ENCODE data around the gene KCNQ1OT1.

KCNQ1OT1 gene

DNA sequence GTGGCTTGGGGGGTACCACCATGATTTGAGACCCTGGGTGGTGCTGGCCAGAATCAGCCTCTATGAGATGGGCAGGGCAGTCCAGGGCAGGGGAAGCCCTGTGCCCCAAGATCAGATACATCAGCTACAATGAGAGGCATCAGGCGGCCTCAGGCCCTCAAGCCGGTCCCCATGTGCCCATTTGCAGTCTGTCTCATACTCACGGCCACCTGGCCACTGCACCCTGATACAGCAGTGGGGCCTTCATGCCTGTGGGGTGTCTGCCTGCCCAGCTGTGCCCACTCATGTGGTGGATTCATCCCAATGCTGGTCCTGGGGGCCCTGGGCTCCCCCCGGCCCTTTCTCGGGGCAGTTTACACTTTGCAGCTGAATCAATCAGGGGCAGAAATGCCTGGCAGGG, 42.4 kb upstream of the KCNQ1OT1 start:
- Histone ChIP-seq H3K27me3 (ENCODE audit: control insufficient read depth, insufficient read depth, low read length) (peaks cover 21% of the 10 kb centered on the region), H3K27ac (ENCODE audit: low read depth, low read length) (no peak overlapping the region), H3K4me1 (ENCODE audit: control insufficient read depth, insufficient read depth, low read length) (peaks cover 4% of the 10 kb centered on the region; the same call in 1 of the 2 replicates)

DNA sequence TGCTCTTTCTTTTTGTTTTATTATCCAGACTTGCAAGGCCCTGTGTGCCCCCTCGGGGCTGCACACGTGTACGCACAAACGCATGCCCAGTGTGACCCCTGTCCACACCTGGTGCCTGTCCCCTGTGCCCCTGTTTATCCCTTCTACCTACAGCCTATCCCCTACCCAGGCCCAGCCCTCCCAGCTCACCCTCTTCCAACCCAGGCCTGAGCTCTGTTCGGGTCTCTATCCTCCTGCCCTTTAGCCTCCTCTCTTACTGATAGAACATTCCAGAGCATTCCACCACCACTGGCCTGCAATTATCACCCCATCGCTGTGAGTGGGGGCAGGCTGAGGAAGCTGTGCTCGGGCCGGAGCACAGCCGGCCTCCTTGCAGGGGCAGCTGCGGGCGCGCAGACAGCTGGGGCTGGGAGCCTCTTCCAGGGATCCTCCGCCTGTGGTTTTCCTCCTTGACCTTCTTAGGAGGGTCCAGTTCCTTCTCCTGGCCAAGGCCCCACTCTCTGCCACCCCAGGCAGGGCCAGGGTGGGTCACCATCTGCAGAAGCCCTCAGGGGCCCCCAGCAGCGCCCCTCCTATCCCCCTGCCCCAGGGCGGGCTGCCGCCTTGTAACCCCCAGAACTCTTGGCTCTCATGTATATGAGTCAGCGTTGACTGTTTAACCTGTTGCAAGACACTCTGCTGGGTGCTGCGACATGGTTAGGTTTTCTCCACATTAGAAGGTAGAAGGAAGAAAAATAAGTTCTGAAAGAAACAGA, 41.8 kb upstream of the KCNQ1OT1 start:
- no peak overlapping the region for H3K27ac ChIP-seq (ENCODE audit: low read depth, low read length)
- H3K36me3 ChIP-seq (ENCODE audit: control insufficient read depth, insufficient read depth, low read length) = no peaks in the 10 kb centered on the region
- peaks cover 21% of the 10 kb centered on the region for H3K27me3 ChIP-seq (ENCODE audit: control insufficient read depth, insufficient read depth, low read length)
- no peak overlapping the region for H3K9ac ChIP-seq (ENCODE audit: low read length)
- no peaks in the 10 kb centered on the region for H3K9me3 ChIP-seq (ENCODE audit: control insufficient read depth, insufficient read depth, low read depth, low read length)
- H3K4me1 ChIP-seq (ENCODE audit: control insufficient read depth, insufficient read depth, low read length) = peaks cover 4% of the 10 kb centered on the region; the same call in 1 of the 2 replicates
- no peak overlapping the region for H3K4me3 ChIP-seq (ENCODE audit: low read depth, low read length)

More for the DNA sequence above, 42.4 kb upstream of the KCNQ1OT1 start:
- no peak overlapping the region for H3K9ac ChIP-seq (ENCODE audit: low read length)
- H3K4me3 ChIP-seq (ENCODE audit: low read depth, low read length) = no peak overlapping the region
- no peaks in the 10 kb centered on the region for H3K36me3 ChIP-seq (ENCODE audit: control insufficient read depth, insufficient read depth, low read length)
- no peaks in the 10 kb centered on the region for H3K9me3 ChIP-seq (ENCODE audit: control insufficient read depth, insufficient read depth, low read depth, low read length)

DNA sequence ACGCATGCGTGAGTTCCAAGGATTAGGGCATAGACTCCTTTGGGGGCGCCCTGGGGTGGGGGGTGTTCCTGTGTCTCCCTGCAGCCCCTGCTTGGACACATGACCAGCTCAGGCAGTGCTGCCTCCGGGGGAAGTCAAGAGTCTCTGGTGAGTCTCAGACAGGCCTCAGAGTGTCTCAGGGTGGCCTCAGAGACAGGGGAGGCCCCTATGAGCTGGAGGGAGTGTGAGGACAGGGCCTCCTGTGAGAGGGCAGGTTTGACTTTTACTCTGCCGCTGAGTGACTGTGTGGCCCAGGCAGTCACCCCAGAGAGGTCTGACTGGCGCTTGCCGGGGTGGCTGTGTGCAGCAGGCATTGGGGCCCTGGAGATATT, 41.2 kb upstream of the KCNQ1OT1 start:
- H3K4me1 ChIP-seq (ENCODE audit: control insufficient read depth, insufficient read depth, low read length) = peaks cover 4% of the 10 kb centered on the region; the same call in 1 of the 2 replicates
- no peak overlapping the region for H3K4me3 ChIP-seq (ENCODE audit: low read depth, low read length)
- H3K27me3 ChIP-seq (ENCODE audit: control insufficient read depth, insufficient read depth, low read length) = peaks cover 21% of the 10 kb centered on the region
- no peak overlapping the region for H3K9ac ChIP-seq (ENCODE audit: low read length)
- no peaks in the 10 kb centered on the region for H3K36me3 ChIP-seq (ENCODE audit: control insufficient read depth, insufficient read depth, low read length)
- no peak overlapping the region for H3K27ac ChIP-seq (ENCODE audit: low read depth, low read length)
- no peaks in the 10 kb centered on the region for H3K9me3 ChIP-seq (ENCODE audit: control insufficient read depth, insufficient read depth, low read depth, low read length)

DNA sequence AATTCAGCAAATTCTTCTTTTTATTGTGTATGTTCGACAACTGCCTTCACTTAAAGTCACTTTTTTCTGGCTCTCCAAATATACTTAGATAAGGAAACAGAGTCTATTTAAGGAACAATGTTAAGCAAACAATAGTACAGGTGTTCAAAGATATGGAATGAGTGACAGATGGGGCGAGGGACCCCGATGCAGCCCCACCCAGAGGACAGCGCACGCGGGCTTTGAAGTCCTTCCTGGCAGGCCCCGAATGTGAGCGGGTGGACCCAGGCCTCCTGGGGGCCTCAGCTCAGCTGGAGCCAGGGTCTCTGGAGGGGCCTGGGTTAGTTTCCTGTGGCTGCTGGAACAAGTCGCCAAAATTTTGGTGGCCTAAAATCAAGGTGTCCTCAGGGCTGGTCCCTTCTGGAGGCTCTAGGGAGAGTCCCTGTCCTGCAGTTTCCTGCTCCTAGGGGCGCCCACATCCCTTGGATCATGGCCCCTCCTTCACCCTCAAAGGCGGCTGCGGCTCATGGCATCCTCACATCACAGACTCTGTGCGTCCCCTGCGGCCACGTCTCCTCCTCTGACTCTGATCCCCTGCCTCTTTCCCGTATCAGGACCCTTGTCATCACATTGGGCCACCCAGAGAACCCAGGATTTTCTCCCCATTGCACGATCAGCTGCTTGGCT, 40.6 kb upstream of the KCNQ1OT1 start:
- no peaks in the 10 kb centered on the region for H3K36me3 ChIP-seq (ENCODE audit: control insufficient read depth, insufficient read depth, low read length)
- H3K9ac ChIP-seq (ENCODE audit: low read length) = no peak overlapping the region
- no peaks in the 10 kb centered on the region for H3K9me3 ChIP-seq (ENCODE audit: control insufficient read depth, insufficient read depth, low read depth, low read length)
- no peak overlapping the region for H3K4me3 ChIP-seq (ENCODE audit: low read depth, low read length)
- H3K4me1 ChIP-seq (ENCODE audit: control insufficient read depth, insufficient read depth, low read length) = peaks cover 4% of the 10 kb centered on the region; the same call in 1 of the 2 replicates
- H3K27me3 ChIP-seq (ENCODE audit: control insufficient read depth, insufficient read depth, low read length) = peaks cover 20% of the 10 kb centered on the region
- no peak overlapping the region for H3K27ac ChIP-seq (ENCODE audit: low read depth, low read length)

DNA sequence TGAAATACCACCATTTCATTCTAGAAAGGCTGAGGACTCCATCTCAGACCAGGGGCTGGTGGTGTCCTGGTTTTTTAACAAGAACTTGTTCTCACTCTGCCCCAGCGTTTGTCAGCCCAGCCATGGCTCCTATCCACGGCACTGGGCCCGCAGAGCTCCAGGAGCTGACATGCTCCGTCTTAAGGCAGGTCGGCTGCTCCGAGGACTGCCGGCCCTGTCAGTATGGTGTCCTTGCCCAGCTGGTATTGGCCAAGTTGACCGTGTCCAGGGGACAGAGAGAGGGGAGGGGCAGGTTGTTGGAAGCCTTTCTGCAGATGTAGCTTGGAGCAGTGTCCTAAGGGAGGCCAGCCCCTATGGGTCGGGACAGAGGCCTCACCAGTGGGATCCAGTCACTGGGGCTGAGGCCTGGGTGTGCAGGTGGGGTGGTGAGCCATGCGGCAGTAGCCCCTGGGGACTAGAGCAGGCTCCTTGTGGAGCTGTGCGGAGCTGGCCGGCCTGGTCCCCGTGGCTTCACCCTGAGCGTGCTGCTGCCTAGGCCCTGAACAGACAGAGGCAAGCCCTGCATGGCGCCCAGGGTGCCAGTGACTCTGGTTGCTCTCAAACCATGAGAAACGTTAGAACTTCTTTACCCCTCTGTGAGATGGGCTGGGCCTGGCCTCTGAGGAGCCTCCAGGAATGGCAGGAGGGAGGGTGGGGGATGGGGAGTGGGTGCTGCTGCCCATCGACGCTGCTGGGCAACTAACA, 39.9 kb upstream of the KCNQ1OT1 start:
- Histone ChIP-seq H3K36me3 (ENCODE audit: control insufficient read depth, insufficient read depth, low read length) (no peaks in the 10 kb centered on the region), H3K9me3 (ENCODE audit: control insufficient read depth, insufficient read depth, low read depth, low read length) (no peaks in the 10 kb centered on the region), H3K4me3 (ENCODE audit: low read depth, low read length) (no peak overlapping the region), H3K4me1 (ENCODE audit: control insufficient read depth, insufficient read depth, low read length) (peaks cover 4% of the 10 kb centered on the region; the same call in 1 of the 2 replicates), H3K9ac (ENCODE audit: low read length) (no peak overlapping the region), H3K27me3 (ENCODE audit: control insufficient read depth, insufficient read depth, low read length) (peaks cover 17% of the 10 kb centered on the region), H3K27ac (ENCODE audit: low read depth, low read length) (no peak overlapping the region)

DNA sequence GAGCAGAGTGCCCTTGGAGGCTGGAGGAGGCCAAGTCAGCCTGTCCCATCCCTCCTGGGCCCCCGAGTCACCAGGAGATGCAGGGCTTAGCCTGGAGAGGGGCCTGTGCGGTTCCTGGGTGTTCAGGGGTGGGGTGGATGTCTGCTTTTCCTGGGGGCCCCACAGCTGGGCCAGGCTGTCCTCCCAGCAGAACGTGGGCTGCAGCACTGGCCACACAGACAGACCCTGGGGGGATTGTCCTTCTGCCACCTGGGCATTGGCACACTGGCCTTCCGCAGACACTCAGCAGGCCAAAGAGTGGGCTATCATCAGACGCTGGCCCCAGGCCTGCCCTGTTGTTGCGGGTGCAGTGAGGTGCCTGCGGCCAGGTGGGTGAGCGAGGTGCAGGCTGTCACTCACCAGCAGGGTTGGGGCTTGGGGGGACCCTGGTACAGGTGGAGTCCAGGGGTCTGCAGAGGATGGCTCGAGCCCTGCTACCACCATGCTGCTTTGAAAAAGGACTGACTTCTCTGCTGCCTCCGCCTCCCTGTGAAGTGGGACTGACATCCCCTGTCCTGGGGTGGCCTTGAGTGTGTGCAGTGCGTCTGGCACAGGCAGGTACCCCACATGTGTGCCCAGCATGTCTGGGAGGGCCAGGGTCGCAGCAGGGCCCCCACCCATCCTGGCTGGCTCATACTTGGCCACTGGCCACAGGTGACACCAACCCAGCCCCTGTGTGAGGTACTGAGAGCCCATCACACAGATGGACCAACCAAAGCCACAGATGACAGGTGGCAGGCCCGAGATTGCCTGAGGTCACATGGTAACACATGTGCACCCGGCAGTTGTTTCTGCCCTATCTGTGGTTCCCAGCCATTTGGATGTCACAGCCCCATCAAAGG, 39.0 kb upstream of the KCNQ1OT1 start:
- Histone ChIP-seq H3K27ac (ENCODE audit: low read depth, low read length) (no peak overlapping the region), H3K9me3 (ENCODE audit: control insufficient read depth, insufficient read depth, low read depth, low read length) (no peaks in the 10 kb centered on the region), H3K4me3 (ENCODE audit: low read depth, low read length) (no peak overlapping the region), H3K9ac (ENCODE audit: low read length) (no peak overlapping the region), H3K27me3 (ENCODE audit: control insufficient read depth, insufficient read depth, low read length) (peaks cover 8% of the 10 kb centered on the region; the same call in 1 of the 2 replicates), H3K4me1 (ENCODE audit: control insufficient read depth, insufficient read depth, low read length) (peaks cover 4% of the 10 kb centered on the region; the same call in 1 of the 2 replicates), H3K36me3 (ENCODE audit: control insufficient read depth, insufficient read depth, low read length) (no peaks in the 10 kb centered on the region)

DNA sequence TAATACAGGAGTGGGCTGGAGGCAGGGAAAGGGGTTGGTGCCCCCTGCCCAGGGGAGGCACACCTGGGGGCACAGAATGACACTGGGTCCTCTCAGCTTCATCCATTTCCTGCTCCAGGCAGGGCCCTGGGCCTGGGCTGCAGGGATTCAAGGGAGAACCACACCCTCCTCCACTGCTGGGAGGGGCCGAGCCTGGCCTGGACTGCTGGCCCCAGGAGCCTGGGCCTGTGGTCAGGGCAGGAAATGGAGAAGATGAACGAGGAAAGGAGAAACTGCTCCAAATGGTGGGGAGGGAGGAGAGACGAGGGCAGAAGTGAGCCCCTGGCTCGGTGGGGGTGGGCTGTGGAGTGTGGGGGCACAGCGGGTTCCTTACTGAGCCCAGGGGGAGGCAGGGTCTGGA, 38.1 kb upstream of the KCNQ1OT1 start:
- Histone ChIP-seq H3K4me1 (ENCODE audit: control insufficient read depth, insufficient read depth, low read length) (peaks cover 4% of the 10 kb centered on the region; the same call in 1 of the 2 replicates), H3K9ac (ENCODE audit: low read length) (no peak overlapping the region), H3K9me3 (ENCODE audit: control insufficient read depth, insufficient read depth, low read depth, low read length) (no peaks in the 10 kb centered on the region), H3K27me3 (ENCODE audit: control insufficient read depth, insufficient read depth, low read length) (peaks cover 6% of the 10 kb centered on the region; the same call in 1 of the 2 replicates), H3K4me3 (ENCODE audit: low read depth, low read length) (no peak overlapping the region), H3K36me3 (ENCODE audit: control insufficient read depth, insufficient read depth, low read length) (no peaks in the 10 kb centered on the region), H3K27ac (ENCODE audit: low read depth, low read length) (no peak overlapping the region)

DNA sequence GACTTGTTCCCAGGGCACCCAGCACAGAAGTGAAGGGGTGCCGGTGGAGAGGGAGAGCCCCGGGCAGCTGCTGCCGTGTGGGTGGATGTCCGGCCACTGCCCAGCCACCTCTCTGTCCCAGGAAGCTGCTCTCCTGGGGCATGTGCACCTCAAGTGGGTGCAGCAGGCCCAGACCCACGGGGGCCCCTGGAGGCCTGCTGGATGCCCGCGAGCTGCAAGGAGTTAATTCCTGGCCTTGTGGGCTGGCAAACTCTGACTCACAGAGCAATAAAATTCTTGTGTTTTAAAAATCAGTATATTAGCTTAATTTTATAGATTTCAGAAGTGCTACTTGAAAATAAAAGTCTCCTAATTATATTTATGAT, 37.4 kb upstream of the KCNQ1OT1 start:
- Histone ChIP-seq H3K36me3 (ENCODE audit: control insufficient read depth, insufficient read depth, low read length) (no peaks in the 10 kb centered on the region), H3K9ac (ENCODE audit: low read length) (no peak overlapping the region), H3K4me1 (ENCODE audit: control insufficient read depth, insufficient read depth, low read length) (peaks cover 4% of the 10 kb centered on the region; the same call in 1 of the 2 replicates), H3K27ac (ENCODE audit: low read depth, low read length) (no peak overlapping the region), H3K9me3 (ENCODE audit: control insufficient read depth, insufficient read depth, low read depth, low read length) (no peaks in the 10 kb centered on the region), H3K27me3 (ENCODE audit: control insufficient read depth, insufficient read depth, low read length) (peaks cover 7% of the 10 kb centered on the region; the same call in 1 of the 2 replicates), H3K4me3 (ENCODE audit: low read depth, low read length) (no peak overlapping the region)

DNA sequence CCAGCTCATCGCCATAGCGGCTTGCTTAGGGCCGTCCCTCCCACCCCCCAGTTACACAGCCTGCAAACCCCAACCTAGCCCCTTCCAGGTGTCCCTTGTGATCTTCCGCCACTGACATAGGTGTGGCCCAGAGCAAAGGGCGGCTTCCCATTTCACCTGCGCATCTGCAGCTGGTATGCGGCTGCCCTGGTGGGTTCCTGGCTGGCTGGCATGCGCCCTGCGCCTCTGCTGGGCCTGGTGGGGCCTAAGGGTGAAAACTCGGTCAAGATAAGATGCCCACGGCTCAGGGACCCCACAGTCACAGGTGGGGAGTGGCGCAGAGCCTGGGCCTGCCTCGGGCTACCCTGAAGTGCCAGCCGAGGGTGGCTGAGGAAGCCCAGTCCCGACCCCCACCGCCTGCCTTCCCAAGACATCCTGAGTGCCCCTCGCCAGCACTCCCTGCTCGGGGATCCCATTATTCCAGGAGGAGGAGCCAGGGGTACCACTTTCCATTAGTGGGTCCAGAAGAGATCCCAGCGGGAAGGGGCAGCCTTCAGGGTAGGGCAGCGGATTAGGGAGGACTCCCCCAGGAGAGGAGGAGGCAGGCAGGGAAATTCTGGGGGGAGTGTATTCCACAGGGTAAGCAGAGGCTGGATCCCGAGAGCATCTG, 36.9 kb upstream of the KCNQ1OT1 start:
- Histone ChIP-seq H3K9ac (ENCODE audit: low read length) (no peak overlapping the region), H3K4me3 (ENCODE audit: low read depth, low read length) (no peak overlapping the region), H3K27ac (ENCODE audit: low read depth, low read length) (no peak overlapping the region), H3K27me3 (ENCODE audit: control insufficient read depth, insufficient read depth, low read length) (peaks cover 6% of the 10 kb centered on the region; the same call in 1 of the 2 replicates), H3K4me1 (ENCODE audit: control insufficient read depth, insufficient read depth, low read length) (peaks cover 4% of the 10 kb centered on the region; the same call in 1 of the 2 replicates), H3K36me3 (ENCODE audit: control insufficient read depth, insufficient read depth, low read length) (no peaks in the 10 kb centered on the region), H3K9me3 (ENCODE audit: control insufficient read depth, insufficient read depth, low read depth, low read length) (no peaks in the 10 kb centered on the region)

DNA sequence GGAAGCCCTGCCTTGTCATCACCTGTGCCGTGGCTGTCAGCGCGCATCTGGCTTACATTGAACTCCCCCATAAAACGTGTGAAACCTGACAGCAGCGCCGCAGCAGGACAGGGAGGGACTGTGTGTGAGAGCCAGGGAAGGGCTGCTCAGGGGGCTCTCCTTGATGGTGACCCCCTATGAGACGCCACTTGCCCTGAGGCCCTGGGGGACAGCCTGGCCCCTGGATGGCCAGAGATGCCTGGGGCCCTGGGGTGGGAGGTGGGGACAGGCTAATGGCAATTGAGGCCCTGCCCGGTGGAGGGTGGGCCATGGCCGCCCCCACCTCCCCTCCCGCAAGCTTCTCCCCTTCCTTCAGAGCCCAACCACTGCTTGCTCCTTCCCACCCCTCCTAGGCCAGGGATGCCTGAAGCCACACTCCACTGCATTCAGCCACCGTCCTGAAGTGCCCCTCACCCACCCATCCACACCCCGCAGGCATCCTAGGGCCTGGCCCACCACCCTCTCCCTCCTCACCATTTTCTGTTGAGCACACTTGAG, 35.3 kb upstream of the KCNQ1OT1 start:
- H3K4me1 ChIP-seq (ENCODE audit: control insufficient read depth, insufficient read depth, low read length) = peaks cover 4% of the 10 kb centered on the region; the same call in 1 of the 2 replicates
- H3K9me3 ChIP-seq (ENCODE audit: control insufficient read depth, insufficient read depth, low read depth, low read length) = no peaks in the 10 kb centered on the region
- H3K36me3 ChIP-seq (ENCODE audit: control insufficient read depth, insufficient read depth, low read length) = no peaks in the 10 kb centered on the region
- H3K27ac ChIP-seq (ENCODE audit: low read depth, low read length) = no peak overlapping the region
- peaks cover 13% of the 10 kb centered on the region for H3K27me3 ChIP-seq (ENCODE audit: control insufficient read depth, insufficient read depth, low read length)
- H3K4me3 ChIP-seq (ENCODE audit: low read depth, low read length) = no peak overlapping the region
- H3K9ac ChIP-seq (ENCODE audit: low read length) = no peak overlapping the region
